ENCODE measurements around the gene UBE2J2.

- TF ChIP-seq, protein P1, sequence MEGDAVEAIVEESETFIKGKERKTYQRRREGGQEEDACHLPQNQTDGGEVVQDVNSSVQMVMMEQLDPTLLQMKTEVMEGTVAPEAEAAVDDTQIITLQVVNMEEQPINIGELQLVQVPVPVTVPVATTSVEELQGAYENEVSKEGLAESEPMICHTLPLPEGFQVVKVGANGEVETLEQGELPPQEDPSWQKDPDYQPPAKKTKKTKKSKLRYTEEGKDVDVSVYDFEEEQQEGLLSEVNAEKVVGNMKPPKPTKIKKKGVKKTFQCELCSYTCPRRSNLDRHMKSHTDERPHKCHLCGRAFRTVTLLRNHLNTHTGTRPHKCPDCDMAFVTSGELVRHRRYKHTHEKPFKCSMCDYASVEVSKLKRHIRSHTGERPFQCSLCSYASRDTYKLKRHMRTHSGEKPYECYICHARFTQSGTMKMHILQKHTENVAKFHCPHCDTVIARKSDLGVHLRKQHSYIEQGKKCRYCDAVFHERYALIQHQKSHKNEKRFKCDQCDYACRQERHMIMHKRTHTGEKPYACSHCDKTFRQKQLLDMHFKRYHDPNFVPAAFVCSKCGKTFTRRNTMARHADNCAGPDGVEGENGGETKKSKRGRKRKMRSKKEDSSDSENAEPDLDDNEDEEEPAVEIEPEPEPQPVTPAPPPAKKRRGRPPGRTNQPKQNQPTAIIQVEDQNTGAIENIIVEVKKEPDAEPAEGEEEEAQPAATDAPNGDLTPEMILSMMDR (IDR thresholded peaks at IDR 0.05) = no peak
- TF ChIP-seq EP300 (IDR thresholded peaks at IDR 0.05) (no peak), POLR2A (IDR thresholded peaks at IDR 0.05) (no peak), POLR2AphosphoS5 (IDR thresholded peaks at IDR 0.05) (no peak)
These were observed 38.5 kb downstream of the UBE2J2 start for GRCh38 chr1:1235016-1235744.
